Measurements from ENCODE around the gene CDH4.
A peak's percentile ranks its signal among the peaks of the same experiment; 100 is the strongest.

The CDH4 gene

GRCh38 chr20:61356196-61356595 lies 104.1 kb downstream of the CDH4 start:
- no peak for DNase-seq (ENCODE audit: low spot score)

DNA sequence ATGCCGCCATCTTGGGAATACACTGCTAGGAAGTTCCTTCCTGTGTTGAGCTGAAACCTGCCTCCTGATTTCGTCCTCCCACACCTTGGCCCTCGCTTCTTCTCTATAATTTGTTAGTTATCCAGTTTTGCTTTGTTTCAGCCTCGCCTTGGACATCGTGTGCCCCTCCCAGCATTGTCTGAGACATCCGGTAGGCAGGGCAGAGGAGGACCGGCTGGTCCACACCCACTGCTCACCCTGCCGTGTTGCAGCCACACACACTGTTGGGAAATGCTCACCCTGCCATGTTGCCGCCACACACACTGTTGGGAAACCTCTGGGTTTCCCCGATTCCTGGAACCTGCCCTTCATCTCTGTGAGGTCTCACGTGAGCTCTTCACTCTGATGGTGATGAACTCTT lies 105.1 kb downstream of the CDH4 start:
- no peak for DNase-seq (ENCODE audit: low spot score)

DNA sequence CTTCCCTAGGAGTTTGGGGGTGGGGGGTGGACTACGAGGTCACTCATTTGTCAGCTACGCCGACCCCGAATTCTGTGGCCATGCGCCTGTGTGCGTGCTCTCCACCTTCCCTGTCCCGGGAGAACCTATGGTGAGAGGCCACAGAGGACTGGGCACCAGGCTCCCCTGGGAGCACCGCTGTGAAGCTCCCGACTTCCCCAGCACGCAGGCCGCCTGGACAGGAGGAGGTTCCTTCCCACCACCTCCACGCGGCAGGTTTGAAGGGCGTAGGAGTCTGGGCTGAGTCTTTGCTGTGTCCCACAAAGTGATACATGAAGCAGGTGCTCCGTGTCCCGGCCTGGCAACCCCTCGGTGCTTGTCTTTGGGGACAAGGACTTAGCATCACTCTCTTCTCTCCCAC lies 107.2 kb downstream of the CDH4 start:
- DNase-seq (ENCODE audit: low spot score), result no peak

DNA sequence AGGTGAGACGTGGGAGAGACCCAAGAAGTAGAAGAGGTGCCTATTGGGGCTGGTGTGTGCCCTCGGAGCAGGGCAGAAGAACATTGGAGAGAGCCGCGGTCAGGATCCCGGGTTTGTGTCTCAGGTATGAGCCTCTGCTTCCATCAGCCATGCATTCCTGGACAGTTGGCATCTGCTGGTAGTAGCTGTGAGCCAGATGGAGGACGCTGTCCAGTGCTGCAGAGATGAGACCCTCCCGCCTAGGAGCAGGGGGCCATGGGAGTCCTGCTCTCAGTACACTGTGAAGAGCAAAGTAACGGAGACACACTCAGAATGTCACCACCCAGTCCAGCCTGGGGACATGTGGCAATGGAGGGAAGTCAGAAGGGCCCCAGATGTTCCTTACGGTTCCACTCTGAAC lies 108.2 kb downstream of the CDH4 start:
- DNase-seq (ENCODE audit: low spot score), result no peak

DNA sequence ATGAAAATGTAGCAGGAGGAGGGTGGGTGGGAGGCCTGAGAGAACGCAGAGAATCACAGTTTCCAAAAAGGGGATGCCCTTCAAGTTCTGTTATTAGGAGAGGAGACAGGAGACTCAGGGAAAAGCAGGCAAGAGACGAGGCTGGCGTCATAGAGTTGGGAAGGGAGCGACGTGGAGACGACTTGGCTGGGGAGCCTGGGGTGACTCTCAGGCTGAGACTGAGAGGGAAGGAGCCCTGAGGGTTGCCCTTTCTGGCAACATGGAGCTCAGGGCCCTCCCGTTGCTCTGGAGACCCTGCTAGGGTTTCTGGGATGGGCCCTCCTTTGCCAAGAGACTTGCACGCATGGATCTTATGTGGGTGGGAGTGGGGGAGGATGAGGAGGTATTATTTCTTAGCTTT lies 108.9 kb downstream of the CDH4 start:
- DNase-seq (ENCODE audit: low spot score), result no peak

DNA sequence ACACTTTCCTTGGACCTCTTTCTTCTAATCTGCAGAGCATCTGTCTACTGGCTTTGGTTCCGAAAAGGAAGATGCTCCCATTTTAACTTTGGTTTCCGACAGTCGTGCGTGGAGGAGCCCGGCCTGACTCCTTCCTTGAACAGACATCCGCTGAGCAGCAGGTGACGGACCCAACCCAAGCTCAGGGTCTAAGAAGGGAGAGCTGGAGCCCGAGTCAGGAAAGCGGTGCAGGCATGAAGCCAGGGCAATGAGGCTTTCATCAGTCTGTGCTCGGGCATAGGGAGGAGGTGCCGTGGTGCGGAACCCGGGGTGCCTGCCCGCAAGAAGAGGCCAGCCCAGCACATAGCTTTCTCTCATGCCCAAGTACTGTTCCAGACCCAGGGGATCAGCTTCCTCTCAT lies 109.4 kb downstream of the CDH4 start:
- no peak for DNase-seq (ENCODE audit: low spot score)

- no peak for DNase-seq (ENCODE audit: low spot score)
Measured at GRCh38 chr20:61364147-61364546, 112.1 kb downstream of the CDH4 start.

- no peak for DNase-seq (ENCODE audit: low spot score)
Measured at GRCh38 chr20:61366914-61367313, 114.9 kb downstream of the CDH4 start.

DNA sequence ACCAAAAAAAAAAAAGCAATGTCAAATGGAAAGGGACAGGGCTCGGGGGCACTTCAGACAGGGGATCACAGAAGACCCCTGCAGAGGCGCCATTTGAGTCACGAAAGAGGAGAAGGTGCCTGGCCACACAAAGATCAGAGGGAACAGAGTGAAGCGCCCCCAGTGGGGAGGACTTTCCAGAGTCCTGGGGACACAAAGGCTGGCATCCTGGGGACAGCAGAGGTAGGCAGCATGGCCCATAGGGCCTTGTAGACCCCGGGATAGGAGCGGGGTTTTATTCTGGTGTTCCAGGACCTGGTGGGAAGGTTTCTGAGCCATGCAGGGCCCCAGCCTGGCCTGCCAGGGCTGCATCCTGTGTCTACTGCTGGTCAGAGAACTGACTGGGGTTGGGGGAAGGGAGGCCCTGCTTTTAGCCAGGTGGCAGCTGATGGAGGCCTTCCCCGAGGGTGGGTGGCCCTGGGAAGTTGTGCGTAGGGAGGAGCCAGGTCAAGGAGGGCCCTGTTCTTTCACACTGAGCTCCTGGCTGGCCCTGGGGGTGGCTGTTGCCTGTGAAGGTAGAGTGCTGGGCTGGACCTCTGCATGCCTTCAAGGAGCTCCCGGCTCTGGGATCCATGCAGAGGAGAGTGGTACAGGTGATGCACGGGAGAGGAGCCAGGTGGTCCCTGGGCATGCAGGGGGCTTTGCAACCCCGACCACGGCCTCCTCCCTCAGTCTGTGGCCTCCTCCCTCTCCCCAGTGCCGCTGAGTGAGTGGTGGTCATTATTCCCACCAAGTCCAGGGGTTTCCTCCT lies 117.9 kb downstream of the CDH4 start:
- DNase-seq (ENCODE audit: low spot score), result no peak

- DNase-seq (ENCODE audit: low spot score), result no peak
Measured at GRCh38 chr20:61370841-61371303, 118.8 kb downstream of the CDH4 start.

- DNase-seq (ENCODE audit: low spot score), result peak; percentile 24
Measured at GRCh38 chr20:61371501-61372136, 119.6 kb downstream of the CDH4 start.

GRCh38 chr20:61372137-61373054 lies 120.3 kb downstream of the CDH4 start:
- DNase-seq (ENCODE audit: low spot score), result no peak

DNA sequence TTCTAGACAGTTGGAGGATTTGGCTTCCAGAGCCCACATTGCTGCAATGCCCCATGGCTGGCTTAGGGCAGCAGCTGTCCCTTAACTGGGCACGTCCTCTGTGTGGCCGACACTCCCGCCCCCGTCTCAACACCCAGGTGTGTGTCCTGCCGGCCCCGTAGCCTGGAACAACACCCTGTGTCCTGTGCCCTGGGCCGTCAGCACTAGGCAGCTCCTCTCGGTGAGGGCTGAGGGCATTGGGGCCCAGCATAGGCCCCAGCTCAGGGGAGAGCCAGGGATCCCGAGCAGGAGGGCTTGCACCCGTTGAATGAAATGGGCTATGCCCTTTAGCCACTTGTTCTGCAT lies 121.0 kb downstream of the CDH4 start:
- DNase-seq (ENCODE audit: low spot score), result no peak

DNA sequence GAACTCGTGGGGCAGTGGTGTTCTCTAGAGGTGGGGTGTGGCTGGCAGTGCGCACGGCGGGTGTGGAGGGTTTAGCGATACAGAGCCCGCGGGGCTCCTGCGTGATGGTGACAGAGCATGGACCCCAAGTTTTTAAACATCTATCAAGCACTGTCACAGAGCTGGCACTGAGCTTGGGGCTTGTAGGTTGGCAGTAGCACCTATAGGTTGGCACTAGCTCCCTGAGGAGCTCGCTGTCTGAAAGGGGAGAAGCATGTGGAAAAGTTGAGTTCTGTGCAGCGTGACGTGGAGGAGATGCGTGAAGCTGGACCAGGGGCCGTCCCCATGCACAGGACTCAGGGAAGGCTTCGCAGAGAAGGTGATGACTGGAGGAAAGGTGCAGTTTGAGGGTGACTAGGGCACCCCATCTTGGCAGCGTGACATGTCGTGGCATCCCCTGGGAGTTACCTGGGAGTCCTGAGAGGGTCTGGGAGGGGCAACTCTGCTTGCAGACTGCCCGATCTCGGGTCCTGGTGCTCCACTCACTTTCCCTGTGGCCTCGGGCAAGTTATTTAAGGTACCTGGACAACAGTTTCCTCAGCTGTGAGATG lies 122.0 kb downstream of the CDH4 start:
- no peak for DNase-seq (ENCODE audit: low spot score)

DNA sequence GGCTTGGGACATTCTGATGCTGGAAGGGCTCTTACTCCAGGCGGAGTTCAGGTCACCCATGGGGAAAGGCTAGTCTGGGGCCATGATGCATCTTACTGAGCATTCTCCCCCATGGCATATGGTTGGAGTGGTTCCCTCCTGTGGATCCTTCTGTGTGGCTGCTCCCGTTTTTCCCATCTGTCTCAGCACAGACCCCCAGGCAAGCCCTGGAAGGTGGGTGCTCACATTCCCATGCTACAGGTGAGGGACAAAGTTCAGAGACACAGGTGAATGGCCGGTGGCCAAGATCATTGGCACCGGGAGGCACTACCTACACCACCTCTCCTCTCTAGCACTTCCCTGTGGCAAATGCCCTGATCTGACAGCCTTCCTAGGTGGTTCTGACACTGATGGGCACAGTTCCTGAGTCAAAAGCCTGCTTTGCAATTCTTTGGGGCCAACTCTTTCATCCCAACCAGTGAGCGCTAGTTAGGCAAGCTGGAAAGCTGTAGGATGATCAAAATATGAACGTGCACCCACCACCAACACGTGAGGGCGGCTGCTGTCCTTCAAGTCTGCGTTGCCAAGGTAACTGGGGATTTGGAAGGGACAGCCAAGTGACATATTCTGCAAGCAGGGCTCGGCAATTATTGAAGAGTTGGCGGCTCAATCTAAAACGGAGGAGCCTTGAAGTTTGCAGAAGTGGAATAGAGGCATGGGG lies 124.6 kb downstream of the CDH4 start:
- DNase-seq (ENCODE audit: low spot score), result no peak

GRCh38 chr20:61378694-61379355 lies 126.8 kb downstream of the CDH4 start:
- DNase-seq (ENCODE audit: low spot score), result no peak

- DNase-seq (ENCODE audit: low spot score), result no peak
Measured at GRCh38 chr20:61379898-61380544, 128.0 kb downstream of the CDH4 start.

DNA sequence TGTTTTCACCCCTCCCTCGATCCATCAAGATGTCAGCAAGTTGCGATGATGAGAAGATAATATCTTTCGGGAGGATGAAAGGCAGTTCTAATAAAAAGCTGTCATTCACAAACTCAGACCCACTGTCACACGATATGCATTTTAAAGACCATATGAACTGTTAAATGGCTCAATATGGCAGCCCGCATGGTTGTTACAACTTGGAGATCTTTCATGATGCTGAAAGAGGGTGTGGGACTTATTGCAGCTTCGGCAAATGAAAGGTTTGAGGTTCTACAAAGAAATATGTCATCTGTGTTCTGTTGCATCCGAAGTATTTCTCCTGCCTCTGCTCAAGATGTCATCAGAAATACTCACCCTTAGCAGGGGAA lies 128.5 kb downstream of the CDH4 start:
- no peak for DNase-seq (ENCODE audit: low spot score)

DNA sequence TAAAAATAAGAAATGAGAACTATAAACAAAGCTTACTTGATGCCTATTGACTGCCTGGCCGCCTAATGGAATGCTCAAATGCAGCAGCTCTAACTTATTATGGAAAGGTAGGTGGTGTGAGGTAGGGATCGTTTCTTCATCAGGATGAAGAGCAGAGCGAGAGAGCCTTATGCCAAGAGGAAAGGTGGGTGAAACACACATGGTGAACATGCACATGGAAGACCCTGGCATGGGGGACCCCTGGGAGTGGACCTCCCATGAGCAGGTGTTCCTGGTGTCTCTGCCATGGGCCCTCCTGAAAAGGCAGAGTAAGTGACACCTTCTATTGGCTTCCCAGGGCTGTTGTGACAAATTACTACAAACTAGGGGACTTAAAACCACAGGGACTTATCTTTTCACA lies 130.1 kb downstream of the CDH4 start:
- no peak for DNase-seq (ENCODE audit: low spot score)

- DNase-seq (ENCODE audit: low spot score), result no peak
Measured at GRCh38 chr20:61385296-61385695, 133.2 kb downstream of the CDH4 start.

DNA sequence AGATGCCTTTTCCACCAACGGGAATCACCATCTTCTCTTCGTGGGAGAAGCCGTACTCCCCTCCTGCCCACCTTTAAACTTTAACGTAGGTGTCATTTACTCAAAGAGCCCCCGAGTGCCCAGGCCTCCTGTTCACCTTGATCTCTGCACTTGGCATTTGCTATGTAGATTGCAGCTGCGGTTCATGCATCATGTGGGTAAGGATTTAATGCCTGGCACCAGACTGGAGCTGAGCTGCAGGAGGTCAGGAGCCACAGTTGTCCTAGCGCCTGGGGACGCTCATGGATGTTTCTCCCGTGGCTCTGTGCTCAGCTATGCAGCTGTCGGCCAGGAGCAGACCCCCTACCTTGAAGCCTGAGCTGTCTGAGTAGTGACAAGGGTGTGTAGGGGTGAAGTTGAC lies 133.7 kb downstream of the CDH4 start:
- DNase-seq (ENCODE audit: low spot score), result no peak
